Body of pancreas (tissue), 4 donors: Measurements from ENCODE around the gene BAAT. TPM values are rescaled to one million over a fixed set of nuclear protein-coding genes. Genes with fewer than 3 reads are reported as not detected.

Source experiments
- ATAC-seq: fragments of 150-250 bp; one replicate; pipeline ENCODE4 v1.9.1; 2016
- DNase-seq, 4 donors: peaks; one replicate each; pipeline ENCODE4 v3.0.0-alpha.2; 2019
- H3K27ac ChIP-seq, 4 donors: fragments of 200-600 bp; sonication (generic); 1 replicate in 3 of 4; 2 replicates in 1 of 4; pipeline versions ENCODE4 v1.5.1 to v1.6.1; 2016 to 2019; ENCODE audit warnings: mild to moderate bottlenecking in 1 of 4, mixed read lengths in 1 of 4, moderate library complexity in 1 of 4
- H3K27me3 ChIP-seq, 2 donors: fragments of 200-600 bp; sonication (generic); one replicate each; pipeline ENCODE4 v1.6.0; 2016; ENCODE audit warnings: mild to moderate bottlenecking in 1 of 2
- H3K36me3 ChIP-seq, 2 donors: fragments of 200-600 bp; sonication (generic); replicated peaks in 1 of 2; 2 replicates each; pipeline ENCODE4 v1.5.1; 2016; ENCODE audit warnings: low read depth in 2 of 2; ENCODE audit not compliant: insufficient read depth in 1 of 2
- H3K4me1 ChIP-seq: fragments of 200-600 bp; sonication (generic); one replicate; pipeline ENCODE4 v1.6.0; 2016
- H3K4me3 ChIP-seq, 2 donors: fragments of 200-600 bp; sonication (generic); 1 replicate in 1 of 2; 2 replicates in 1 of 2; pipeline ENCODE4 v1.5.1; 2016 to 2019
- H3K9me3 ChIP-seq, 3 donors: fragments of 200-600 bp; sonication (generic); 1 replicate in 2 of 3; 2 replicates in 1 of 3; pipeline ENCODE4 v1.5.1; 2016
- POLR2A ChIP-seq, 3 donors: fragments of 450-650 bp; IDR thresholded peaks; one replicate each; pipeline ENCODE4 v1.6.1; 2016; ENCODE audit warnings: antibody characterized with exemption in 3 of 3, mild to moderate bottlenecking in 2 of 3
- WGBS, 2 donors: methylation state at CpG; one replicate each; pipeline ENCODE4 v1.1.5; 2017; 5-methylcytosine and 5-hydroxymethylcytosine counted together
- intact Hi-C: fragments of 100-400 bp; cut with DNase I; formaldehyde crosslinking; loops from one replicate; pipeline ENCODE4 v1.15.1; 2023
- total RNA-seq, 2 donors: library from RNA; depleted of rRNA; stranded (reverse); fragments of >200 nt; gene quantifications; one replicate each; pipeline ENCODE4 v1.1.0, GENCODE V29; 2016
- TF ChIP-seq, protein P1 (sequence below), 7 experiments: fragments of 450-650 bp in 4 of 7; fragments of 200-600 bp in 3 of 7; sonication (generic) in 3 of 7; IDR thresholded peaks; one replicate each; pipeline ENCODE4 v1.5.1; 2016 to 2019; ENCODE audit warnings: antibody characterized with exemption in 7 of 7

Gene BAAT
- total RNA-seq, 2 donors from 2014 or later, result 1.0 to 2.6 TPM

DNA sequence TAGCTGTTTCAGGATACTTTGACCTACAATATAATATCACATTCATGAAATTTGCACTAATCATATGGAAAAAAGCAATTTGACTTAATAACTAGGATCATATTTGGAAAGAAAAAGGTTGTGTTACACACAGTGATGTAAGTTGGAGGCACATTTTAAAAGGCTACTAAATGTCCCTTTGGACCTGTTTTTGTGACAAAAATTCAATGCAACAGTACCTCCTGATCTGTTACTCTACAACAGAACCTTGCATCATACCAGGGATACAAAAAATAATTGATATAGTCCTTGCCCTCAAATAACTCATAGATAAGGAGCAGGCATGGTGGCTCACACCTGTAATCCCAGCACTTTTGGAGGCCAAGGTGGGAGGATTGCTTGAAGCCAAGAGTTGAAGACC lies 67.1 kb downstream of the BAAT start:
- H3K27ac ChIP-seq, result no peak overlapping the region
- H3K27me3 ChIP-seq, result no peaks in the 10 kb centered on the region
- intact Hi-C loops, result loop anchor here (10.0 kb wide), 1 partner anchor 713 kb away; no protein-coding TSS in a partner anchor
- H3K36me3 ChIP-seq, result no peaks in the 10 kb centered on the region
- H3K4me3 ChIP-seq, result no peak overlapping the region
- TF ChIP-seq, protein P1, sequence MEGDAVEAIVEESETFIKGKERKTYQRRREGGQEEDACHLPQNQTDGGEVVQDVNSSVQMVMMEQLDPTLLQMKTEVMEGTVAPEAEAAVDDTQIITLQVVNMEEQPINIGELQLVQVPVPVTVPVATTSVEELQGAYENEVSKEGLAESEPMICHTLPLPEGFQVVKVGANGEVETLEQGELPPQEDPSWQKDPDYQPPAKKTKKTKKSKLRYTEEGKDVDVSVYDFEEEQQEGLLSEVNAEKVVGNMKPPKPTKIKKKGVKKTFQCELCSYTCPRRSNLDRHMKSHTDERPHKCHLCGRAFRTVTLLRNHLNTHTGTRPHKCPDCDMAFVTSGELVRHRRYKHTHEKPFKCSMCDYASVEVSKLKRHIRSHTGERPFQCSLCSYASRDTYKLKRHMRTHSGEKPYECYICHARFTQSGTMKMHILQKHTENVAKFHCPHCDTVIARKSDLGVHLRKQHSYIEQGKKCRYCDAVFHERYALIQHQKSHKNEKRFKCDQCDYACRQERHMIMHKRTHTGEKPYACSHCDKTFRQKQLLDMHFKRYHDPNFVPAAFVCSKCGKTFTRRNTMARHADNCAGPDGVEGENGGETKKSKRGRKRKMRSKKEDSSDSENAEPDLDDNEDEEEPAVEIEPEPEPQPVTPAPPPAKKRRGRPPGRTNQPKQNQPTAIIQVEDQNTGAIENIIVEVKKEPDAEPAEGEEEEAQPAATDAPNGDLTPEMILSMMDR (IDR thresholded peaks at IDR 0.05), result no peak
- TF ChIP-seq POLR2A (IDR thresholded peaks at IDR 0.05), result no peak
- ATAC-seq, result no peak
- peaks cover 14% of the 10 kb centered on the region for H3K4me1 ChIP-seq
- DNase-seq, result no peak
- H3K9me3 ChIP-seq, result no peaks in the 10 kb centered on the region

GRCh38 chr9:101315112-101315450 lies 69.7 kb downstream of the BAAT start:
- no peak for ATAC-seq
- TF ChIP-seq POLR2A (IDR thresholded peaks at IDR 0.05), result no peak
- TF ChIP-seq, protein P1 (IDR thresholded peaks at IDR 0.05), result no peak
- no peak for DNase-seq
- Histone ChIP-seq H3K36me3 (no peaks in the 10 kb centered on the region), H3K27ac (no peak overlapping the region), H3K27me3 (no peaks in the 10 kb centered on the region), H3K9me3 (no peaks in the 10 kb centered on the region), H3K4me3 (no peak overlapping the region), H3K4me1 (peaks cover 14% of the 10 kb centered on the region)
- WGBS, 2 donors, result 47 to 51% methylated on average over 2 of the region's 2 CpGs
- intact Hi-C loops, result loop anchor here (10.0 kb wide), 1 partner anchor 710 kb away; no protein-coding TSS in a partner anchor

- Histone ChIP-seq H3K9me3 (no peaks in the 10 kb centered on the region), H3K27ac (no peak overlapping the region), H3K36me3 (no peaks in the 10 kb centered on the region), H3K4me3 (no peak overlapping the region), H3K4me1 (peaks cover 14% of the 10 kb centered on the region), H3K27me3 (no peaks in the 10 kb centered on the region)
- DNase-seq (no peak), ATAC-seq (no peak)
- TF ChIP-seq, protein P1 (IDR thresholded peaks at IDR 0.05), result no peak
- TF ChIP-seq POLR2A (IDR thresholded peaks at IDR 0.05), result no peak
- WGBS, 2 donors, result 78 to 88% methylated on average over 8 of the region's 8 CpGs
- intact Hi-C loops, result loop anchor here (10.0 kb wide), 1 partner anchor 708 kb away; no protein-coding TSS in a partner anchor
Observed at GRCh38 chr9:101312661-101313060, 72.1 kb downstream of the BAAT start.

DNA sequence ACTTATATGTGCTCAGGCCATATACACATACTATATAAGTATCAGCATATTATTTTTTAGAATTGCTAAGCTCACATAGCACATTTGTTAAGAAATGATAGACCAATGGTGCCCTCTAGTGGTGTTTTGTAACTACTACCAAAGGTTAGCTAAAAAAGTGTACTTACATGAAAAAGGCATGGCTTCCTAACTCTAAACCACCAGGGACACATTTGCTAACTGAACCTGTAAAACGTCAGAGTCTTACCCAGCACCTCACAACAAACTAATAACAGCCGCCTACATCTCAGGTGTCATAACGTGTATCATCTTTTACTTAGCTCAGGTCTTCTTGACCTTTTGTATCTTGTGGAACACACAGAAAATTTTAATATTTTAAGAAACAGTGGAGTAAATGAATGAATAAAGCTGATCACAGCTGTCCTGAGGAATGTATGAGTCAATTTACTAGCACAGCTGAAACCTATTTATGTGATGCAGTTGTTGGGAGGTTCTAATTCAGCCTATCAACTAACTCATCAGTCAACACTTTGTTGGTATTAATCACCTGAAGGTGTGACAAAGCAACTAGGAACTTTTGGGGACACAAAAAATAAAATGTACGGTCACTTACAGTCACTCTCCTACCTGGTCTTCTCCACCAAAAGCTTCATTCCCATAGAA lies 72.9 kb downstream of the BAAT start:
- TF ChIP-seq, protein P1 (IDR thresholded peaks at IDR 0.05), result peak; percentile 49 to 84 (median 73)
- no peak for TF ChIP-seq POLR2A (IDR thresholded peaks at IDR 0.05)
- Histone ChIP-seq H3K4me3 (no peak overlapping the region), H3K9me3 (no peaks in the 10 kb centered on the region), H3K4me1 (peaks cover 14% of the 10 kb centered on the region), H3K27me3 (no peaks in the 10 kb centered on the region), H3K36me3 (no peaks in the 10 kb centered on the region), H3K27ac (no peak overlapping the region)
- DNase-seq (peak in 2 of 4 donors; percentile 25 to 54), ATAC-seq (peak; percentile 85)
- 15% methylated on average over 4 of the region's 4 CpGs for WGBS, 2 donors
- intact Hi-C loops, result loop anchor here (10.0 kb wide), 1 partner anchor 707 kb away; no protein-coding TSS in a partner anchor

DNA sequence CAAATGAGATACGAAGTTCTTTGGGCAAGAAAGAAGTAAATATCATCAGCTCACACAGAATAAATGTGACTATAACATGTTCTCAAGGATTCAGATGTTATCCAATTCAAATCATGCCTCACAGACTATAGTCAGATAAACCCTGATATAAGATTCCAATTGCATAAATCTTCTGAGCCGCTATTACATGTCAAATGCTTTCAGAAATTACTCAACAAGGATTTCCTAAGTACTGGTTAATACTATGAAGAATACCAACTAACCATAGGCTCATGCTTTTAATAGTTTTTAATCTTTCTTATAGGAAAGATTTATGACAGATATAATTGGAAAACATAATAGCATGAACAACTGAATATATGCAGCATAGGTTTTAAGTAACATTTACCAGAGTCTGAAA lies 73.6 kb downstream of the BAAT start:
- Histone ChIP-seq H3K9me3 (no peaks in the 10 kb centered on the region), H3K4me1 (peaks cover 12% of the 10 kb centered on the region), H3K27ac (no peak overlapping the region), H3K27me3 (no peaks in the 10 kb centered on the region), H3K4me3 (no peak overlapping the region), H3K36me3 (no peaks in the 10 kb centered on the region)
- no peak for DNase-seq
- ATAC-seq, result no peak
- TF ChIP-seq, protein P1 (IDR thresholded peaks at IDR 0.05), result no peak
- TF ChIP-seq POLR2A (IDR thresholded peaks at IDR 0.05), result no peak
- intact Hi-C loops, result loop anchor here (10.0 kb wide), 1 partner anchor 706 kb away; no protein-coding TSS in a partner anchor
- WGBS, 2 donors, result 12 to 13% methylated on average over 2 of the region's 2 CpGs
